HG03045 (cell line): Measurements from ENCODE around the gene IGF2R.
"Not testable (repeated sequence)": the region's sequence is repeated elsewhere in the genome, so short reads cannot be mapped to it uniquely, and the experiment has no call there.

Experiments used
- ATAC-seq: cut with Tn5 transposase; IDR thresholded peaks from one replicate; pipeline ENCODE4 v1.9.1; 2021; ENCODE audit warnings: mild to moderate bottlenecking, moderate library complexity; ENCODE audit not compliant: unreplicated experiment

IGF2R gene, protein sequence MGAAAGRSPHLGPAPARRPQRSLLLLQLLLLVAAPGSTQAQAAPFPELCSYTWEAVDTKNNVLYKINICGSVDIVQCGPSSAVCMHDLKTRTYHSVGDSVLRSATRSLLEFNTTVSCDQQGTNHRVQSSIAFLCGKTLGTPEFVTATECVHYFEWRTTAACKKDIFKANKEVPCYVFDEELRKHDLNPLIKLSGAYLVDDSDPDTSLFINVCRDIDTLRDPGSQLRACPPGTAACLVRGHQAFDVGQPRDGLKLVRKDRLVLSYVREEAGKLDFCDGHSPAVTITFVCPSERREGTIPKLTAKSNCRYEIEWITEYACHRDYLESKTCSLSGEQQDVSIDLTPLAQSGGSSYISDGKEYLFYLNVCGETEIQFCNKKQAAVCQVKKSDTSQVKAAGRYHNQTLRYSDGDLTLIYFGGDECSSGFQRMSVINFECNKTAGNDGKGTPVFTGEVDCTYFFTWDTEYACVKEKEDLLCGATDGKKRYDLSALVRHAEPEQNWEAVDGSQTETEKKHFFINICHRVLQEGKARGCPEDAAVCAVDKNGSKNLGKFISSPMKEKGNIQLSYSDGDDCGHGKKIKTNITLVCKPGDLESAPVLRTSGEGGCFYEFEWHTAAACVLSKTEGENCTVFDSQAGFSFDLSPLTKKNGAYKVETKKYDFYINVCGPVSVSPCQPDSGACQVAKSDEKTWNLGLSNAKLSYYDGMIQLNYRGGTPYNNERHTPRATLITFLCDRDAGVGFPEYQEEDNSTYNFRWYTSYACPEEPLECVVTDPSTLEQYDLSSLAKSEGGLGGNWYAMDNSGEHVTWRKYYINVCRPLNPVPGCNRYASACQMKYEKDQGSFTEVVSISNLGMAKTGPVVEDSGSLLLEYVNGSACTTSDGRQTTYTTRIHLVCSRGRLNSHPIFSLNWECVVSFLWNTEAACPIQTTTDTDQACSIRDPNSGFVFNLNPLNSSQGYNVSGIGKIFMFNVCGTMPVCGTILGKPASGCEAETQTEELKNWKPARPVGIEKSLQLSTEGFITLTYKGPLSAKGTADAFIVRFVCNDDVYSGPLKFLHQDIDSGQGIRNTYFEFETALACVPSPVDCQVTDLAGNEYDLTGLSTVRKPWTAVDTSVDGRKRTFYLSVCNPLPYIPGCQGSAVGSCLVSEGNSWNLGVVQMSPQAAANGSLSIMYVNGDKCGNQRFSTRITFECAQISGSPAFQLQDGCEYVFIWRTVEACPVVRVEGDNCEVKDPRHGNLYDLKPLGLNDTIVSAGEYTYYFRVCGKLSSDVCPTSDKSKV (N-terminal part only)

GRCh38 chr6:159968295-159969203, at the start of gene IGF2R:
IGF2R (plus strand) TSS chr6:159969082; CDS start chr6:159969247, 165 bp downstream.
- peak; percentile 83 for ATAC-seq

- no peak for ATAC-seq
Observed at GRCh38 chr6:159919800-159920199, 49.1 kb upstream of the IGF2R start.

GRCh38 chr6:159924150-159924549, 44.7 kb upstream of the IGF2R start:
- ATAC-seq, result not testable (repeated sequence)

- no peak for ATAC-seq
Observed at GRCh38 chr6:159926542-159927203, 42.2 kb upstream of the IGF2R start.

DNA sequence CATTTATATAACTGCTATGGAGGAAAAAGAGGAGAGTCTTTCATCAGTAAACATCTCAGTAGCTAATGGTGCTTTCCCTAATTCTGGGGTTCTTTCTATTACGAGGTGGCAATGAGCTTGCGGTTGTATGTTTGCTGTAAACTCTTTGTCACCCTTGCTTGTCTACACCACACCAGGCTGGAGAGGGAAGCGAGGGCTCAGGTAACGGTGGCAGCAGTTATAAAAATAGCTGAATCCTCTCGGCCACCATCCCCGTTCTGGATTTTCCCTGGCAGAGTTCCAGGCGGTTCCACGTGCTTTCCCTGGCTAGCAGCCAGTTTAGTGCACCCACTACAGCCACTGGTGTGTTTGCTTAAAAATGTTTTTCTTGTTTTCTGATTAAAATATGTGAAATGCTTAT, 39.1 kb upstream of the IGF2R start:
- peak; percentile 40 for ATAC-seq

GRCh38 chr6:159931112-159931511, 37.8 kb upstream of the IGF2R start:
- peak; percentile 86 for ATAC-seq

GRCh38 chr6:159931846-159932245, 37.0 kb upstream of the IGF2R start:
- ATAC-seq, result no peak

DNA sequence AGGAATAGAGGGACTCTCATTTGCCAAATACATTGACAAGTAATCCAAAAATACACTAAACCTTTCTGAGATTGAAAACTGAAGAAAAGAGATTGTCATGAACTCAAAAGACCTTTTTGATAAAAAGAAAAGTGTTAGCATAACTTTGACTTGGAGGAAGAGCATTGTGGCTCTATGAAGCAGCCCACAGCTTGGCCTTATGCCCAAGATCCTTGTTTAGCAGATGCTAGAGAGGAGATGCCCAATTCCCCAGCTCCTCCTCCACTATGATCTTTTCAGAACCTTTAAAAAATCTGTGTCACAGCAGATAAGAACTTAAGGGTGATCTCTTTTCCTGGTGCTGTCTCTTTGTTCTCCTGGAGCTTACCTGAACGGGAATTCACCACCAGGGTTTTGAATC, 35.8 kb upstream of the IGF2R start:
- no peak for ATAC-seq

- no peak for ATAC-seq
Observed at GRCh38 chr6:159934181-159934580, 34.7 kb upstream of the IGF2R start.

GRCh38 chr6:159935065-159935464, 33.8 kb upstream of the IGF2R start:
- no peak for ATAC-seq

DNA sequence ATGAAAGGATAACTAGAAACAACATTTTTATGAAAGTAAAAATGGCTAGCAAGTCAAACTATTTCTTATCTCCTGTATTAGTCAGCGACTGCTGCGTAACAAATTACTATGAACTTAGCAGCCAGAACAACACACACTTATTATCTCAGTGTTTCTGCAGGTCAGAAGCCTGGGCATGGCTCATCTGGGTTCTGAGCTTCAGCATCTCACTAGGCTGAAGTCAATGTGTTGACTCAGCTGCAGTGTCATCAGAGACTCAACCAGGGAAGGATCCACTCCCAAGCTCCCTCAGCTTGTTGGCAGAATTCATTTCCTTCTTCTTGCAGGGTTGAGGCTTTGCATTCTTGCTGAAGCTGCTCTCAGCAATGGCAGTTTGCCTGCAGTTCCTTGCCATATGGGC, 33.2 kb upstream of the IGF2R start:
- no peak for ATAC-seq

DNA sequence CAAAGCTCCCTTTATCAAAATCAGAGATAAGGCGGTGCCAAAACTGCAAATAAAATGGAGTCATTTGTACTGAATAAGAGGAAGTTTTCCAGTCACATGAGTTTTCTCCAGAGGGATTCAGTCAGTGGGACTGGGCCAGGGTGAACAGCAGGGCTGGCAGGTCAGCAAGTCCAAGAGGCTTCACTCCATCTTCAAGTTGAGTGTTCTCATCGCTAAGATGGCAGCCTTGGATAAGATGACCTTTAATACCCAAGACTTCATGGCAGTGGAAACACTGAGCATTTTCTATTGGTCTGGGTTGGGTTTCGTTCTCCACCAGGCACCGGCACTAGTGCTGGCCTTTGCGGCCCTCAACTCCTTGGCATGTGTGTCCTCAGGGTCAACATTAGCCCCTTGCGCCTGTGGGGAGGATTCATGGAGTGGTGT, 29.3 kb upstream of the IGF2R start:
- no peak for ATAC-seq

- peak; percentile 92 for ATAC-seq
Observed at GRCh38 chr6:159941286-159942113, 27.4 kb upstream of the IGF2R start.

DNA sequence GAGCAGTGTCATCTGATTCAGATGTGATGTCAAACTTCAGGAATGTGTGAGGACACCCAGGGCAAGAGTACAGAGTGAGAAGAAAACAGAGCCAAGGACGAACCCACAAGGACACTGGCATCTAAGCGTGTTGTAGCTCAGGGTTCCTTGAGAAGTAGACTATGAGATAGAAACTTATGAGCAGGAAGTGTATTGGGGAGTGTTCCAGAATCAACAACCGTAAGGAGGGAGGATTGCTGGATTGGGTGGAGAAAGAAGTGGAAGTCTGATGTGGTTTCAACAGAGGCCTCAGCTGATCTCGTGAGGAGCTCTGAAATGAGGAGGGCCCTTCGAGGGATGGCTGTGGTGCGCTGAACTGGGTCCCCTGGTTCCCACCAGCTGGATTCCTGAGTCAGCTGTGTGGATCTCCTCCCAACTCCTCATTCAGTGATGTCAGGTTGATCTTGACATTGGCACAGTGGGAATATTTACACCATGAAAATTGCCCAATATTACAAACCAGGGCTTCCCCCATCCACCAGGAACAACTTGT, 25.7 kb upstream of the IGF2R start:
- no peak for ATAC-seq

DNA sequence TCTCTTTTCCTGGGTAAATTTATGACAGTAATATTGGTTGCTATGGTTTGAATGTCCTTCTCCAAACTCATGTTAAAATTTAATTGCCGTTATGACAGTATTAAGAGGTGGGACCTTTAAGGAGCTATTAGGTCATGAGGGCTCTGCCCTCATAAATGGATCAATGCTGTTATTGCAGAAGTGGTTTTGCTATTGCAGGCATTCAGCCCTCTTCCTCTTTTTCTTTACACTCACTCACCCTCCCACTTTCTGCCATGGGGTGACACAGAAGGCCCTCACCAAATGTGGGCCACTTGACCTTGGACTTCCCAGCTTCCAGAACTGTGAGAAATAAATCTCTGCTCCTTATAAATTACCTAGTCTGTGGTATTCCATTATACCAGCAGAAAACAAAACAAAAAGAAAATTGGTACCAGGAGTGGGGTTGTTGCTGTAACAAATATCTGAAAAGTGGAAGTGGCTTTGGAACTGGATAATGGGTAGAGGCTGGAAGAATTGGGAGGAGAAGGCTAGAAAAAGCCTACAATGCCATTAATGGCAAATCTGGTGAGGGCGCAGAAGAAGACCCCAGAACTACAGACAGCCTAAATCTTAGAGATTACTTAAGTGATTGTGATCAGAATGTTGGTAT, 24.8 kb upstream of the IGF2R start:
- no peak for ATAC-seq

GRCh38 chr6:159945801-159946392, 23.0 kb upstream of the IGF2R start:
- no peak for ATAC-seq

- ATAC-seq, result no peak
Observed at GRCh38 chr6:159946912-159947311, 22.0 kb upstream of the IGF2R start.
